K562 (cell line): Measurements from ENCODE around the gene TSPOAP1. TPM values are rescaled to one million over a fixed set of nuclear protein-coding genes. Genes with fewer than 3 reads are reported as not detected.

Experiments
- CBX2 ChIP-seq: fragments of 200-600 bp; sonication (generic); IDR thresholded peaks from one replicate; pipeline ENCODE4 v1.6.1; 2012; ENCODE audit warnings: mild to moderate bottlenecking, low read length, inconsistent platforms; ENCODE audit not compliant: insufficient read depth, poor library complexity, severe bottlenecking
- CBX5 ChIP-seq: IDR thresholded peaks from 2 replicates; pipeline ENCODE4 v1.6.1; 2014; ENCODE audit warnings: low read depth, borderline replicate concordance
- DNMT1 ChIP-seq: fragments of 450-650 bp; IDR thresholded peaks from 2 replicates; pipeline ENCODE4 v1.6.1; 2016; ENCODE audit warnings: antibody characterized with exemption, mild to moderate bottlenecking
- FOXA1 ChIP-seq: fragments of 450-650 bp; IDR thresholded peaks from 2 replicates; pipeline ENCODE4 v1.6.1; 2016; ENCODE audit warnings: mild to moderate bottlenecking, borderline replicate concordance
- FOXM1 ChIP-seq, 2 experiments: fragments of 450-650 bp in 1 of 2; sonication (generic) in 1 of 2; formaldehyde crosslinking in 1 of 2; IDR thresholded peaks; 2 replicates each; pipeline versions ENCODE4 v1.6.1 to v1.9.0; 2017 to 2022; ENCODE audit warnings: low read depth in 2 of 2, mild to moderate bottlenecking in 2 of 2, missing genetic modification reagents in 1 of 2, moderate library complexity in 1 of 2
- HMG20A ChIP-seq: fragments of 450-650 bp; formaldehyde crosslinking; conservative IDR thresholded peaks from 2 replicates; pipeline ENCODE4 v1.4.0; 2020; ENCODE audit warnings: mild to moderate bottlenecking, mixed read lengths
- IFI16 ChIP-seq: fragments of 250-450 bp; sonication (Bioruptor Pico); IDR thresholded peaks from 2 replicates; pipeline ENCODE4 v2.1.2; 2022; ENCODE audit warnings: mild to moderate bottlenecking, inconsistent platforms
- KDM4B ChIP-seq, 2 experiments: fragments of 450-650 bp in 1 of 2; sonication (generic) in 1 of 2; IDR thresholded peaks; 2 replicates each; pipeline ENCODE4 v1.6.1; 2016 to 2017; ENCODE audit warnings: borderline replicate concordance in 2 of 2, antibody characterized with exemption in 1 of 2, low read depth in 1 of 2, mild to moderate bottlenecking in 1 of 2
- POLR2AphosphoS2 ChIP-seq: IDR thresholded peaks from 2 replicates; pipeline ENCODE4 v1.6.1; 2012; ENCODE audit warnings: low read length, improper control_type of control experiment
- RAD21 ChIP-seq, 2 experiments: fragments of 250-450 bp in 1 of 2; fragments of 450-650 bp in 1 of 2; sonication (Bioruptor Pico) in 1 of 2; formaldehyde crosslinking in 1 of 2; IDR thresholded peaks in 1 of 2; conservative IDR thresholded peaks in 1 of 2; 2 replicates each; pipeline versions ENCODE4 v1.4.0 to v1.8.0; 2020 to 2022; ENCODE audit warnings: mild to moderate bottlenecking in 2 of 2, moderate library complexity in 1 of 2
- SRSF9 ChIP-seq: fragments of 200-400 bp; formaldehyde crosslinking; IDR thresholded peaks from 2 replicates; pipeline ENCODE4 v1.6.1; 2017; ENCODE audit warnings: low read depth, low read length, borderline replicate concordance
- ZNF561 ChIP-seq: fragments of 450-650 bp; formaldehyde crosslinking; conservative IDR thresholded peaks from 2 replicates; pipeline ENCODE4 v1.4.0; 2020; ENCODE audit warnings: mild to moderate bottlenecking, moderate library complexity
- polyA plus RNA-seq, 8 experiments: library from polyadenylated mRNA; depleted of rRNA in 4 of 8; stranded (reverse) in 5 of 8; unstranded in 3 of 8; fragments of >200 nt; fragmentation: Nextera tagmentation in 2 of 8; fragmentation: Illumina TruSeq in 1 of 8; extraction: Ambion mirVana in 2 of 8; extraction: Trizol in 1 of 8; gene quantifications; 2 replicates each; pipeline versions ENCODE4 v1.2.1 to v1.2.3, GENCODE V29; 2011 to 2014; ENCODE audit warnings: inconsistent platforms in 1 of 8, missing spikeins in 1 of 8
- total RNA-seq, 7 experiments: library from RNA; depleted of rRNA in 6 of 7; stranded (reverse); fragments of >200 nt in 6 of 7; fragmentation: Illumina TruSeq in 2 of 7; extraction: Trizol in 2 of 7; gene quantifications; 2 replicates each; pipeline versions ENCODE4 v1.2.1 to v1.2.3, GENCODE V29; 2011 to 2021; ENCODE audit warnings: low replicate concordance in 1 of 7
- TF ChIP-seq, protein P1 (sequence below): fragments of 200-800 bp; sonication (Bioruptor generic); IDR thresholded peaks from 2 replicates; pipeline ENCODE4 v1.6.1; 2016; ENCODE audit warnings: missing genetic modification characterization, missing compliant biosample characterization
- TF ChIP-seq, protein P2 (sequence below): fragments of 250-450 bp; sonication (Bioruptor Pico); IDR thresholded peaks from 2 replicates; pipeline ENCODE4 v1.8.0; 2021; ENCODE audit warnings: moderate library complexity, mild to moderate bottlenecking, inconsistent platforms
- TF ChIP-seq, protein P3 (sequence below): sonication (generic); formaldehyde crosslinking; IDR thresholded peaks from 2 replicates; pipeline ENCODE4 v1.8.0; 2022; ENCODE audit warnings: mild to moderate bottlenecking, missing genetic modification reagents
- TF ChIP-seq, protein P4 (sequence below), 2 experiments: IDR thresholded peaks; 2 replicates each; pipeline ENCODE4 v1.6.1; 2011; ENCODE audit warnings: borderline replicate concordance in 1 of 2, control low read depth in 1 of 2, low read depth in 1 of 2, low read length in 1 of 2, mild to moderate bottlenecking in 1 of 2, mixed read lengths in 1 of 2, moderate library complexity in 1 of 2; ENCODE audit not compliant: insufficient read depth in 1 of 2, insufficient read length in 1 of 2, poor library complexity in 1 of 2, severe bottlenecking in 1 of 2; ENCODE audit errors: extremely low read depth in 1 of 2
- TF ChIP-seq, protein P5 (sequence below): fragments of 450-650 bp; IDR thresholded peaks from 2 replicates; pipeline ENCODE4 v1.6.1; 2016; ENCODE audit warnings: missing biosample characterization, missing genetic modification characterization

The TSPOAP1 gene
- total and polyA plus RNA-seq, 9 of the 15 experiments (the other 6 are each of a cell fraction or from before 2014, with no cell fraction given): 0.87 to 3.9 (median 1.8) TPM; not detected in 2

DNA sequence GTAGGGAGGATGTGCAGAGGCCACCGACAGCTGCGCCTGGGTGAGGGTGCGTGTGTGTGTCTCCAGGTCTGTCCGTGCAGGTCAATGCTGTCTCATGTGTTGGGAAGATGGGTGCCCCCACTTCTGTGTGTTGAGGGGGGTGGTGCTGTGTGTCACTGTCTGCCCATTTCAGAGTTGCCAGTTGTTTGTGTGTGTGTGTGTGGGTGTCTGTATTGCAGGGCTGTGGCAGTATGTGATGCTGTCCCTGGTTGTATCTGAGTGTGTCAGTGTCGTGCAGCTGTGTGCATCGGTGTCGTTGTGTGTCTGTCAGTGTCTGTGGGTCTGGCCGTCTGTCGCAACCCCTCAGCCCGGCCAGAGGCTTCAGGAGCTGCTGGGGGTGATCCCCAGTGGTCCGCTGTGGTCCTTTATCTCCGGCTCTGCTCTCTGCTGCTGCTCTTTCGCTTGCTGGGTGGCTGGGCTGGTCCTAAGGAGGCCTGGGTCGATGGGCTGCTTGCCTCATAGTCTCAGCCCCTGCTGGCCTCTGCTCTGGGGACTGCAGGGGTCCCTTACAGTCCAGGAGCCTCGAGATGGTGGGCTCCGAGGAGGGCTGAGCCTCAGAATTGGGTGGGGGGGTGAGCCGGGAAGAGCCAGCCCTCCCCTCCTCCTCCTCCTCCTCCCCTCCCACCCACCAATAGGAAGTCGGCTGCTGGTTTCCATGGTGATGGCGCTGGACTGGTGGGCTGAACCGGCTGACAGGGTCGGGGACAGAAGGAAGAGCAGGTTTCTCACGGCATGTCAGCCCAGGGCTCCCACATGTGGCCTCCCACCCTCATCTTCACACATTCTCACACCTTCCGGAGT lies at the start of gene TSPOAP1 (continued):
- TF ChIP-seq, protein P1, sequence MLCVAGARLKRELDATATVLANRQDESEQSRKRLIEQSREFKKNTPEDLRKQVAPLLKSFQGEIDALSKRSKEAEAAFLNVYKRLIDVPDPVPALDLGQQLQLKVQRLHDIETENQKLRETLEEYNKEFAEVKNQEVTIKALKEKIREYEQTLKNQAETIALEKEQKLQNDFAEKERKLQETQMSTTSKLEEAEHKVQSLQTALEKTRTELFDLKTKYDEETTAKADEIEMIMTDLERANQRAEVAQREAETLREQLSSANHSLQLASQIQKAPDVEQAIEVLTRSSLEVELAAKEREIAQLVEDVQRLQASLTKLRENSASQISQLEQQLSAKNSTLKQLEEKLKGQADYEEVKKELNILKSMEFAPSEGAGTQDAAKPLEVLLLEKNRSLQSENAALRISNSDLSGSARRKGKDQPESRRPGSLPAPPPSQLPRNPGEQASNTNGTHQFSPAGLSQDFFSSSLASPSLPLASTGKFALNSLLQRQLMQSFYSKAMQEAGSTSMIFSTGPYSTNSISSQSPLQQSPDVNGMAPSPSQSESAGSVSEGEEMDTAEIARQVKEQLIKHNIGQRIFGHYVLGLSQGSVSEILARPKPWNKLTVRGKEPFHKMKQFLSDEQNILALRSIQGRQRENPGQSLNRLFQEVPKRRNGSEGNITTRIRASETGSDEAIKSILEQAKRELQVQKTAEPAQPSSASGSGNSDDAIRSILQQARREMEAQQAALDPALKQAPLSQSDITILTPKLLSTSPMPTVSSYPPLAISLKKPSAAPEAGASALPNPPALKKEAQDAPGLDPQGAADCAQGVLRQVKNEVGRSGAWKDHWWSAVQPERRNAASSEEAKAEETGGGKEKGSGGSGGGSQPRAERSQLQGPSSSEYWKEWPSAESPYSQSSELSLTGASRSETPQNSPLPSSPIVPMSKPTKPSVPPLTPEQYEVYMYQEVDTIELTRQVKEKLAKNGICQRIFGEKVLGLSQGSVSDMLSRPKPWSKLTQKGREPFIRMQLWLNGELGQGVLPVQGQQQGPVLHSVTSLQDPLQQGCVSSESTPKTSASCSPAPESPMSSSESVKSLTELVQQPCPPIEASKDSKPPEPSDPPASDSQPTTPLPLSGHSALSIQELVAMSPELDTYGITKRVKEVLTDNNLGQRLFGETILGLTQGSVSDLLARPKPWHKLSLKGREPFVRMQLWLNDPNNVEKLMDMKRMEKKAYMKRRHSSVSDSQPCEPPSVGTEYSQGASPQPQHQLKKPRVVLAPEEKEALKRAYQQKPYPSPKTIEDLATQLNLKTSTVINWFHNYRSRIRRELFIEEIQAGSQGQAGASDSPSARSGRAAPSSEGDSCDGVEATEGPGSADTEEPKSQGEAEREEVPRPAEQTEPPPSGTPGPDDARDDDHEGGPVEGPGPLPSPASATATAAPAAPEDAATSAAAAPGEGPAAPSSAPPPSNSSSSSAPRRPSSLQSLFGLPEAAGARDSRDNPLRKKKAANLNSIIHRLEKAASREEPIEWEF: no peak
- peak in 1 of 2 experiments; percentile 1; a peak in 1 of 4 replicates for TF ChIP-seq KDM4B (IDR thresholded peaks at IDR 0.05; ENCODE audit: borderline replicate concordance in 2 of 2, low read depth in 1 of 2)
- no peak for TF ChIP-seq FOXM1 (IDR thresholded peaks at IDR 0.05; ENCODE audit: low read depth)
- 0 out of 2 replicates have a peak, but pooled peaks have one; percentile 85 for TF ChIP-seq FOXM1 (CRISPR knock-in tag; IDR thresholded peaks at IDR 0.05; ENCODE audit: low read depth)
- no peak for TF ChIP-seq CBX2
- TF ChIP-seq FOXA1: no peak
- TF ChIP-seq, protein P2, sequence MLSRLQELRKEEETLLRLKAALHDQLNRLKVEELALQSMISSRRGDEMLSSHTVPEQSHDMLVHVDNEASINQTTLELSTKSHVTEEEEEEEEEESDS: no peak
- no peak for TF ChIP-seq HMG20A (CRISPR knock-in tag)
- TF ChIP-seq ZNF561: 0 out of 2 replicates have a peak, but pooled peaks have one; percentile 54
- TF ChIP-seq DNMT1: peak; percentile 99
- TF ChIP-seq IFI16: no peak
- TF ChIP-seq CBX5: no peak; the same call in 1 of the 2 replicates
- TF ChIP-seq SRSF9: no peak
- TF ChIP-seq, protein P3, sequence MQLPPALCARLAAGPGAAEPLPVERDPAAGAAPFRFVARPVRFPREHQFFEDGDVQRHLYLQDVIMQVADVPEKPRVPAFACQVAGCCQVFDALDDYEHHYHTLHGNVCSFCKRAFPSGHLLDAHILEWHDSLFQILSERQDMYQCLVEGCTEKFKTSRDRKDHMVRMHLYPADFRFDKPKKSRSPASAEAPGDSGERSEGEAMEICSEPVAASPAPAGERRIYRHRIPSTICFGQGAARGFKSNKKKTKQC (CRISPR knock-in tag): no peak
- TF ChIP-seq, protein P4, sequence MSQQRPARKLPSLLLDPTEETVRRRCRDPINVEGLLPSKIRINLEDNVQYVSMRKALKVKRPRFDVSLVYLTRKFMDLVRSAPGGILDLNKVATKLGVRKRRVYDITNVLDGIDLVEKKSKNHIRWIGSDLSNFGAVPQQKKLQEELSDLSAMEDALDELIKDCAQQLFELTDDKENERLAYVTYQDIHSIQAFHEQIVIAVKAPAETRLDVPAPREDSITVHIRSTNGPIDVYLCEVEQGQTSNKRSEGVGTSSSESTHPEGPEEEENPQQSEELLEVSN (IDR thresholded peaks at IDR 0.05; ENCODE audit: borderline replicate concordance in 1 of 2, extremely low read depth in 1 of 2, insufficient read depth in 1 of 2, insufficient read length in 1 of 2, low read depth in 1 of 2, low read length in 1 of 2, poor library complexity in 1 of 2, severe bottlenecking in 1 of 2): peak; percentile 54 to 80
- TF ChIP-seq, protein P5, sequence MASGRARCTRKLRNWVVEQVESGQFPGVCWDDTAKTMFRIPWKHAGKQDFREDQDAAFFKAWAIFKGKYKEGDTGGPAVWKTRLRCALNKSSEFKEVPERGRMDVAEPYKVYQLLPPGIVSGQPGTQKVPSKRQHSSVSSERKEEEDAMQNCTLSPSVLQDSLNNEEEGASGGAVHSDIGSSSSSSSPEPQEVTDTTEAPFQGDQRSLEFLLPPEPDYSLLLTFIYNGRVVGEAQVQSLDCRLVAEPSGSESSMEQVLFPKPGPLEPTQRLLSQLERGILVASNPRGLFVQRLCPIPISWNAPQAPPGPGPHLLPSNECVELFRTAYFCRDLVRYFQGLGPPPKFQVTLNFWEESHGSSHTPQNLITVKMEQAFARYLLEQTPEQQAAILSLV (tag): 0 out of 2 replicates have a peak, but pooled peaks have one; percentile 5
- no peak for TF ChIP-seq RAD21 (CRISPR knock-in tag; conservative IDR thresholded peaks at IDR 0.05 in 1 of 2, IDR thresholded peaks at IDR 0.05 in 1 of 2)
- TF ChIP-seq POLR2AphosphoS2: peak; percentile 91
